ENCODE data around the gene MPRIP. TPM values are rescaled to one million over a fixed set of nuclear protein-coding genes. Genes with fewer than 3 reads are reported as not detected.
"Not testable (repeated sequence)": the region's sequence is repeated elsewhere in the genome, so short reads cannot be mapped to it uniquely, and the experiment has no call there.

Gene MPRIP
- total and polyA plus RNA-seq, 2 of the 13 experiments (the other 11 are each of a cell fraction or from before 2014, with no cell fraction given): 50.2 to 52.4 TPM

GRCh38 chr17:16994631-16995030 lies 47.6 kb upstream of the MPRIP start:
- H3K9ac ChIP-seq (ENCODE audit: insufficient read depth, low read depth, low read length): no peak overlapping the region
- peaks cover 0 to 7% of the 10 kb centered on the region in 2 experiments; a peak in 2 of 5 replicates for H3K27me3 ChIP-seq (ENCODE audit: control insufficient read depth in 1 of 2, insufficient read depth in 2 of 2, low read length in 2 of 2)
- no peaks in the 10 kb centered on the region for H3K9me3 ChIP-seq (ENCODE audit: low read length)
- no peaks in the 10 kb centered on the region for H3K4me1 ChIP-seq (ENCODE audit: insufficient read depth, low read length)
- H3K27ac ChIP-seq (ENCODE audit: extremely low read length, insufficient read depth, low read length): no peak overlapping the region
- no peak overlapping the region for H3K4me3 ChIP-seq (replicated peaks in 1 of 3; ENCODE audit: insufficient read depth in 1 of 3, low read depth in 2 of 3, low read length in 3 of 3)
- 1% methylated on average over 2 of the region's 2 CpGs for WGBS (ENCODE audit: low lambda C conversion rate)
- no peaks in the 10 kb centered on the region for H4K20me1 ChIP-seq (ENCODE audit: insufficient read depth, low read length)
- no peak for ATAC-seq
- H2AFZ ChIP-seq (ENCODE audit: low read length): no peak overlapping the region
- no peak for DNase-seq (ENCODE audit: low spot score)
- BruUV-seq (replicated peaks): no TSS peak
- intact Hi-C loops (cut with micrococcal nuclease; ENCODE audit: unreplicated experiment): no loop called here
- no peaks in the 10 kb centered on the region for H3K36me3 ChIP-seq (replicated peaks in 1 of 2; ENCODE audit: control insufficient read depth in 1 of 2, insufficient read depth in 2 of 2, low read length in 2 of 2)
- in situ Hi-C loops (cut with HindIII; ENCODE audit: extremely low pct_ligation_motif_present, low pct_unique_long_range_greater_than_20kb): no loop called here
- CTCF ChIA-PET (ENCODE audit: low intra/inter-chr PET ratio, low total read pairs): no interaction called here
- H3K4me2 ChIP-seq (ENCODE audit: low read depth, low read length): no peak overlapping the region
- POLR2A ChIA-PET: no interaction called here
- no peaks in the 10 kb centered on the region for H3K79me2 ChIP-seq (ENCODE audit: insufficient read depth, low read length)
- no peak for FAIRE-seq
- TF ChIP-seq, protein P1, sequence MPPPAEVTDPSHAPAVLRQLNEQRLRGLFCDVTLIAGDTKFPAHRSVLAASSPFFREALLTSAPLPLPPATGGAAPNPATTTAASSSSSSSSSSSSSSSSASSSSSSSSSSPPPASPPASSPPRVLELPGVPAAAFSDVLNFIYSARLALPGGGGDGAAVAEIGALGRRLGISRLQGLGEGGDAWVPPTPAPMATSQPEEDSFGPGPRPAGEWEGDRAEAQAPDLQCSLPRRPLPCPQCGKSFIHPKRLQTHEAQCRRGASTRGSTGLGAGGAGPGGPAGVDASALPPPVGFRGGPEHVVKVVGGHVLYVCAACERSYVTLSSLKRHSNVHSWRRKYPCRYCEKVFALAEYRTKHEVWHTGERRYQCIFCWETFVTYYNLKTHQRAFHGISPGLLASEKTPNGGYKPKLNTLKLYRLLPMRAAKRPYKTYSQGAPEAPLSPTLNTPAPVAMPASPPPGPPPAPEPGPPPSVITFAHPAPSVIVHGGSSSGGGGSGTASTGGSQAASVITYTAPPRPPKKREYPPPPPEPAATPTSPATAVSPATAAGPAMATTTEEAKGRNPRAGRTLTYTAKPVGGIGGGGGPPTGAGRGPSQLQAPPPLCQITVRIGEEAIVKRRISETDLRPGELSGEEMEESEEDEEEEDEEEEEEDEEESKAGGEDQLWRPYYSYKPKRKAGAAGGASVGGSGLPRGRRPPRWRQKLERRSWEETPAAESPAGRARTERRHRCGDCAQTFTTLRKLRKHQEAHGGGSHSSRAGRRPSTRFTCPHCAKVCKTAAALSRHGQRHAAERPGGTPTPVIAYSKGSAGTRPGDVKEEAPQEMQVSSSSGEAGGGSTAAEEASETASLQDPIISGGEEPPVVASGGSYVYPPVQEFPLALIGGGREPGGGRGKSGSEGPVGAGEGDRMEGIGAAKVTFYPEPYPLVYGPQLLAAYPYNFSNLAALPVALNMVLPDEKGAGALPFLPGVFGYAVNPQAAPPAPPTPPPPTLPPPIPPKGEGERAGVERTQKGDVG (CRISPR knock-in tag; IDR thresholded peaks at IDR 0.05; ENCODE audit: borderline replicate concordance): no peak
- TF ChIP-seq ETS1 (CRISPR knock-in tag; IDR thresholded peaks at IDR 0.05): no peak

DNA sequence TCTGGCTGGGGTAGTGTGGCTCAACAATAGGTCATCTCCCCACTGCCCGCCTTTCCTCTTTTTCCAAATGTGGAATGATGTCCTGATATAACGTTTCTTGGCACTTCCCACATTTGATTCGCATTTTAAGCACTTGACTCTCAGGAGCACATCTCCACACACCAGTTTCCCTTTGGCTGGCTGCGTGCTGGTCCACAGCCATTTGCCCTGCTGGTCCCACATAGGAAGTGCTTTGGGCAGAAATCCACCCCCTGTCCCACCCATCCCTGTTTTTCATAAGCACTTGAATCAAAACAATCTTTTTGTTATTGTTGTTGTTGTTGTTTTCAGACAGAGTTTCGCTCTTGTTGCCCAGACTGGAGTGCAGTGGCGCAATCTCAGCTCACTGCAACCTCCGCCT lies 46.3 kb upstream of the MPRIP start:
- 54% methylated on average over 7 of the region's 7 CpGs for WGBS (ENCODE audit: low lambda C conversion rate)
- no peaks in the 10 kb centered on the region for H4K20me1 ChIP-seq (ENCODE audit: insufficient read depth, low read length)
- CTCF ChIA-PET (ENCODE audit: low intra/inter-chr PET ratio, low total read pairs): no interaction called here

GRCh38 chr17:16996726-16997125 lies 45.5 kb upstream of the MPRIP start:
- H2AFZ ChIP-seq (ENCODE audit: low read length); BruUV-seq (replicated peaks); ATAC-seq; intact Hi-C loops (cut with micrococcal nuclease; ENCODE audit: unreplicated experiment); H3K27me3 ChIP-seq (ENCODE audit: control insufficient read depth in 1 of 2, insufficient read depth in 2 of 2, low read length in 2 of 2); POLR2A ChIA-PET; H3K4me1 ChIP-seq (ENCODE audit: insufficient read depth, low read length); H3K9me3 ChIP-seq (ENCODE audit: low read length); H3K36me3 ChIP-seq (replicated peaks in 1 of 2; ENCODE audit: control insufficient read depth in 1 of 2, insufficient read depth in 2 of 2, low read length in 2 of 2); H4K20me1 ChIP-seq (ENCODE audit: insufficient read depth, low read length); H3K27ac ChIP-seq (ENCODE audit: extremely low read length, insufficient read depth, low read length); H3K9ac ChIP-seq (ENCODE audit: insufficient read depth, low read depth, low read length); FAIRE-seq; H3K4me2 ChIP-seq (ENCODE audit: low read depth, low read length); H3K4me3 ChIP-seq (replicated peaks in 1 of 3; ENCODE audit: insufficient read depth in 1 of 3, low read depth in 2 of 3, low read length in 3 of 3); H3K79me2 ChIP-seq (ENCODE audit: insufficient read depth, low read length); in situ Hi-C loops (cut with HindIII; ENCODE audit: extremely low pct_ligation_motif_present, low pct_unique_long_range_greater_than_20kb); DNase-seq (ENCODE audit: low spot score); CTCF ChIA-PET (ENCODE audit: low intra/inter-chr PET ratio, low total read pairs): not testable (repeated sequence)
- 63% methylated on average over 11 of the region's 11 CpGs for WGBS (ENCODE audit: low lambda C conversion rate)

More for the DNA sequence above, 46.3 kb upstream of the MPRIP start:
- no peak overlapping the region for H2AFZ ChIP-seq (ENCODE audit: low read length)
- H3K27ac ChIP-seq (ENCODE audit: extremely low read length, insufficient read depth, low read length): no peak overlapping the region
- no peak overlapping the region for H3K9ac ChIP-seq (ENCODE audit: insufficient read depth, low read depth, low read length)
- no peaks in the 10 kb centered on the region for H3K9me3 ChIP-seq (ENCODE audit: low read length)
- no peak overlapping the region for H3K4me3 ChIP-seq (replicated peaks in 1 of 3; ENCODE audit: insufficient read depth in 1 of 3, low read depth in 2 of 3, low read length in 3 of 3)
- DNase-seq (ENCODE audit: low spot score) (no peak), FAIRE-seq (no peak), ATAC-seq (no peak)
- H3K36me3 ChIP-seq (replicated peaks in 1 of 2; ENCODE audit: control insufficient read depth in 1 of 2, insufficient read depth in 2 of 2, low read length in 2 of 2): no peaks in the 10 kb centered on the region
- POLR2A ChIA-PET: no interaction called here
- TF ChIP-seq RELA (CRISPR knock-in tag; IDR thresholded peaks at IDR 0.05) (no peak), FOXM1 (CRISPR knock-in tag; IDR thresholded peaks at IDR 0.05) (no peak), SALL1 (CRISPR knock-in tag; IDR thresholded peaks at IDR 0.05) (no peak)
- in situ Hi-C loops (cut with HindIII; ENCODE audit: extremely low pct_ligation_motif_present, low pct_unique_long_range_greater_than_20kb): no loop called here
- H3K27me3 ChIP-seq (ENCODE audit: control insufficient read depth in 1 of 2, insufficient read depth in 2 of 2, low read length in 2 of 2): peaks cover 0 to 7% of the 10 kb centered on the region in 2 experiments; a peak in 2 of 5 replicates
- no TSS peak for BruUV-seq (replicated peaks)
- no peaks in the 10 kb centered on the region for H3K79me2 ChIP-seq (ENCODE audit: insufficient read depth, low read length)
- no peak overlapping the region for H3K4me2 ChIP-seq (ENCODE audit: low read depth, low read length)
- intact Hi-C loops (cut with micrococcal nuclease; ENCODE audit: unreplicated experiment): no loop called here
- H3K4me1 ChIP-seq (ENCODE audit: insufficient read depth, low read length): peaks cover 2% of the 10 kb centered on the region
